ENCODE data around the gene HTR4.

Gene HTR4

GRCh38 chr5:148663509-148663908, 9.2 kb upstream of the HTR4 start:
- DNase-seq, result no peak

GRCh38 chr5:148660346-148660660, 6.0 kb upstream of the HTR4 start:
- DNase-seq, result no peak

DNA sequence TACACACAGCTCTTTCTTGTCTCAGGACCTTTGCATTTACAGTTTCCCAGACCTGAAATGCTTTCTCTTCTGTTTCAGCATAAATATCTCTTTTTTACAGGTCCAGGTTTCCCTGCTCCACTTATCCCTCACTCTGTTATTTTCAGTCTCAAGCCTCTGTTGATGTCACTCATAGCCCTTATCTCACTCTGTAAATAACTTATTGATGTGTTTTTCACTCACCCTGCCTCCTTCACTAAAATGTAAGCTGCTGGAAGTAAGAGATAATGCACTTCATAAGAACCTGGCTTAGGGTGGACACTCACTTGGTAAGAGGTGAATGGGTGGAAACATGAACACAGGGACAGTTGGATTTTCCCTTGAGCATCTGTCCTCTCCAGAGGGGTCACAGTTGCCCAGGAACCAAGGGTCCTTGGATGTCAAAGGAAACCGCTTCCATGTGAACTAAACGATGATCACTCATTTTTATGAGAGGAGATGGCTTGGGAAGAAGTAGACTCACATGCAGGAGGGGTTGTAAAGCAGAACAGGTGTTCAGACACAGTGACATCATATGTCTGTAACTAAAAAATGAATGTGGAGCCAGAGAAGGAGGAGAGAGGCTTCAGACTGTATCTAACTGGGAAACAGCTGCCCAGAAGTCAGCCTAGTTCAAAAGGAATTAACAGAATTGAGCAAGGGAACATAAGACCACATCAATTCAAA, 5.5 kb upstream of the HTR4 start:
- no peak for DNase-seq

GRCh38 chr5:148653291-148653835, 964 bp downstream of the HTR4 start:
- DNase-seq, result no peak

DNA sequence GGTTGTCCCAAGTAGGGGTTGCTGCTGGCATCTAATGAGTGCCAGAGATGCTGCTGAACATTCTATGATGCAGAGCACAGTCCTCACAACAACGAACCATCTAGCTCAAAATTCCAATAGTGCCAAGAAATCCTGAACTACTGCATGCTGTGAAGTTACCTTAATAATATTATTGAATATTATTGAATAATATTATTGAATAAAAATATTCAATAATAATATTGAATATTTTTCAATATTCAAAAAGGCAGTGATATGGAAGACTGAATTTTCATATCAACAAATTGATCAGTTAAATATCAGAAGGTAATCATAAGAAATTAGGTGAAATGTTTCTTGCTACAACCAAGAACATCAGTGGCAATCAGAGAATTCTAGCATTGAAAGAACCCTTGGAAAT, 2.8 kb downstream of the HTR4 start:
- DNase-seq, result no peak

DNA sequence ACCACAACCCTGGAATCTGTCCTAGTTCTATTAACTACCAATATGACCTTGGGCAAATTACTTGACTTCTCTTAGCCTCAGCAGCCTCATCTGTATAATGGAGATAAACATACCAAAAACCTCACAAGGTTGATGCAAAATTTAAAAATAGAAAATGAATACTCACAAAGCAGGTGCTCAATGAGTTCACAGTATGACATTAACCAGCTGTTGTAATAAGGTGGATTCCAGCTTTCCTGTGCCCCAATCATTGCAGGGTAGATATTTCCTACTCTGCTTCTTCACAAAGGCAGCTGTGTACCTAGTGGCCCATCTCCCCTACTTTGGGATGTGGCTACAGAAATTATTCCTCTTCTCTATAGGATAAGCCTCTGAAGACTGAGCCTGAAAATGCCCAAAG, 8.8 kb downstream of the HTR4 start:
- DNase-seq, result no peak

GRCh38 chr5:148641735-148642134, 12.6 kb downstream of the HTR4 start:
- no peak for DNase-seq

GRCh38 chr5:148640471-148640870, 13.9 kb downstream of the HTR4 start:
- no peak for DNase-seq

GRCh38 chr5:148639081-148639480, 15.2 kb downstream of the HTR4 start:
- no peak for DNase-seq

DNA sequence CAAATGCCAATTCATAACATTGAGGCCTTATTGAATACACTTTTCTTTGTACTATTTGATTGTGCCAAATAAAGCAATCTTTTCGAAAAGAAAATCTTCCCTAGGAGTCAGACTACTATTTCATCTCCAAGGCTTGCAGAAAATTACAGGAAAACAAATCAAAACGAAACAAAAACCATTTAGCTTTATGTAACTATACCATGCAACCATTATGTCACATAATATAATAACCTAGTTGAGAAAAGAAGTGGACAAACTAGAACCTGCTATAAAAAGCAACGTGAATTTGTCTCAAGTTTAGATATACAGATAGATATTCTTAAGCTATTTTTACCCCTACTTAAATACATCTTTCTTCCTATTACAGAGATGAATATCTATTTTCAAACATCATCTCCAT, 18.0 kb downstream of the HTR4 start:
- no peak for DNase-seq

DNA sequence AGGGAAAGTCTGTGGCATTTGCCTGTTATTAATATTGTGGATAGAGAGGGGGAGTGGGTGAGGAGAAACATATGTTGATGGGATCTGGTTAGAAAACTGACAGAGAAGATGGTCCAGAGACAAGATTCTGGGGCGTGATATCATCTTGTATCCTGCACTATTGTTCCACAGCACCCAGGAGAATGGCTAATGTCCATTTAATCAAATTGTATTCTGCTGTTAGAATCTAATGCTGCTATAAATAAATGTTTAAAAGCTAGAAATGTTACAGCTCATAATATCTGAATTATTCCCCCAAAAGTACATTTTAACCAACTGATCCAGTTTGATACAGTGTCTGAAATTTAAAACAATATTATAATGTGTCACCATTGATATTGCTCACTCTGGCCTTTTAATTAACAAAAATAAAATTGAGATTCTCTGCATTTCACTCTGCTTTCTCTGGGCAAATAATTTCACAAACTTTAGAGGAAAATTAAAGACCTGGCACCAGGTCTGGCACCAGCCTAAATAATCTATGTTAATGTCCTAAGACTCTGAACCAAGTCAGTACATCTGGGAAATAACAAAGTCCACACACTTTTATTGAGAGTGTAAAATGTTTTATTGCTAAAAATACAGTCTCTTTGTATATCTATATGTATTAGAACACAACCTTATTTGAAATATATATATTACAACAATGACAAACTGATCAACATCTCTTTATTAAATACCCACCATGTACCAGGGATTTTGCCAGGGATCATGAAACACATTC, 18.8 kb downstream of the HTR4 start:
- DNase-seq, result no peak

DNA sequence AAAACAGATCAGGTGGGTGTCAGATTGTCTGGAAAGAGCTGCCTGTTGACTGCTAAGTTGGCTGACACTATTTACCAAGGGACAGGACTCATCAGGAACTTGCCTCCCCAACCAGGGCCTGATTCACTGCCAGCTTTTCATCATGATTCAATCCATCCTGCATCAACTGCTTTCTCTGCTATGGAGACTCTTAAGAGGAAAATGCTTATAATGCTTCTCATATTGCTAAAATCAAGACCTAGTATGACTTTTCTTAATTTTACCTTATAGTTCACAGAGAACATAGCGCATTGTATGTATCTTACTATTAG, 21.3 kb downstream of the HTR4 start:
- no peak for DNase-seq

DNA sequence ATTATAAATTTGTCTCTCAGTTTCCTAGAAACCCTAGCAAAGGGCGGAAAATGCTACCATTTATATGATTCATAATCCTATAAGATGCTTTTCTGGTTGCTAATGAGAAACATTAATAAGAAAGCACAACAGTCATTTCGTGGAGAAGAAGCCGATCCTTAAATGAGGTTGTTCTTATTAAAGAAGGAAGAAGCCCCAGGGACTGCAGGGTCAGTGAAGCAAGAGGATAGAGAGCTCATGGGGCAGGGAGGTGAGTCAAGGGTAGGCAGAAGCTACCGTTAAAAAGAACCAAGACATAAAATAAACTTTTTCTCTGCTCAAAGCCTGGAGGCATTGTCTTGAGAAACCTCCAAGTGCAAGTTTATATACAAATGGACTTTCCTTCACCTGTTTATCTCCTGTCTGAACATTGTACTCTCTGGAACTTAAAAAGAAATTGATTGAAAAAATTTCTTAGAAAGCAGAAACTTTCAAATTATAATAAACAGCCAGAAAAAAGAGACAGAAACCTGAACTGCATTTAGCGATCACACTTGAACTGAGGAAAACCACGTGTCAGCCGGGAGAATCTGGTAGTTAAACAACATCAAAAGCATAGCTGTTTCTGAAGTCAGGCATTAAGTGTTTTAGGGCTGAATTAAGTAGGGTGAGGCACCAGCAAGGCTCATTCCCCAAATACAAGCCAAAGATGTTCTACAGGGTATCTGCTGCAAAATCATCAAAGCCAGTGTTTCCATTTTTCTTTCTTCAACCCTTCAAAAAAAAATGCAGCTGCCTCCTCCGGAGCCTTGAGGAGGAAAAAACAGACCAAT, 21.9 kb downstream of the HTR4 start:
- no peak for DNase-seq

DNA sequence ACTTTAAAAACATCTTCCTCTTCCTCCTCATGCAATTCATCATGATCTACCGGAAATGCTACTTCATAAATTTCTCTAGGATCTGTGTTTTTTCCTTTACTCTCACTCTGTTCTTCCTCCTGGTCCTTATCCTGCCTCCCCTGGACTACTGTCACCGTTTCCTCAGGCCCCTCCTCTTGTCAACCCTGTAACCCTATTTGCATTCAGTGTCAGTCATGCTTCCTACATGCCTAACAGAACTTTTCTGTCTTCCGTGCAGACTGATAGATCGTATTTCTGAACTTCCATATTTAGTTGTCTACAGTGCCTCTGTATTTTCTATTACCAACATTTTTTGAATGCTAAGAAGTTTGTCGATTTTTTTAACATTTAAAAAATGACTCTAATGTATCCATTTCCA, 27.3 kb downstream of the HTR4 start:
- DNase-seq, result no peak

- DNase-seq, result no peak
Measured at GRCh38 chr5:148626081-148626613, 28.2 kb downstream of the HTR4 start.

DNA sequence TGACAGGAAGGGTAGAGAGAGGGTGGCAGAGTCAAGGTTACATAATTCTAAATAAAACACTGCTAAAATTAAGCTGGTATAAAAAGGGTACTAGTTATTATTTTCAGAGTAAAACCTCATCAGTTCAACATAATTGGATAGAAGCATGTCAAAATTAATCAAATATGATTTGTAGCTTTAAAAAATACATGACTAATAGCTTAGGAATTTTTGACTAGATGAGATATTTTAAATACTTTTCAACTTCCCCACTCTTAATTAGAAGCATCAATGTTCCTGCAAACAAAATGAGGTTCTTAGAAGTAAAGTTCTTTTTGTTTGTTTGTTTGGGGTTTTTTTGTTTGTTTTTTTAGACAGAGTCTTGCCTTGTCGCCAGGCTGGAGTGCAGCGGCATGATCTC, 29.1 kb downstream of the HTR4 start:
- DNase-seq, result no peak

DNA sequence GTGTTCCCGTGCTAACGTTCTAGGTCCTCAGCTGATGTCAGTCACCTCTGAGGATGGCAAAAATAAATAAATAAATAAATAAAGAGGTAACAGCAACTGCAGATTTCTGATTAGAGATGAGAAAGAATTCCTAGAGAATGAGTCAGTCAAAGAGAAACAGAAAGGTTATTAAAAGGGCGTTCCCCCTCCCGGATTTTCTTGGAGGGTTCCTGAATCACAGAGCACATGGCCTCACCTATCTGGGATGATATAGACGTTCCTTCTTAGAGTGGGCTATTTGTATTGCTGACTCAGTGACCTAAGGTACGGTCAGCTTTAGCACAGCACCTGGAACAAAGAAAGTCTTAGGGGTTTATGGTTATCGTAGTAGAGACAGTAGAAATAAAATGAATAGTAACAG, 30.6 kb downstream of the HTR4 start:
- DNase-seq, result no peak

DNA sequence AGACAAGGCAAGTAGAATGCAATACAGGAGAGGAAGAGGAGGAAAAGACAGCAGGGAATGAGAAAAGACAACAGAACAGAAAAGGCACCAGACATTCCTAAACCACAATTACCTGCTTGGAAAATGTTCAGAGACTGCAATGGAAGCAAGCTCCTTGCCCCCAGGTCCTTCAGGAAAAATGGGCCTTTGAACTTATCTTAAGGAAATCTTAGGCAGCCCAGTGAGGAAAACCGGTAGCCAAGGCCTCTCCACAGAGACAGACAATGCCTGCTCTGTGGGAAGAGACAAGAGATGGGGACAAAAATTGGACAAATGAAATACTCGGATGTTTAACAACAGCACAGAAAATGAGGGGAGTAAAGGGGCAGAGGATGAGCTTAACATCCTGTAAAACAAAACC, 31.2 kb downstream of the HTR4 start:
- no peak for DNase-seq

DNA sequence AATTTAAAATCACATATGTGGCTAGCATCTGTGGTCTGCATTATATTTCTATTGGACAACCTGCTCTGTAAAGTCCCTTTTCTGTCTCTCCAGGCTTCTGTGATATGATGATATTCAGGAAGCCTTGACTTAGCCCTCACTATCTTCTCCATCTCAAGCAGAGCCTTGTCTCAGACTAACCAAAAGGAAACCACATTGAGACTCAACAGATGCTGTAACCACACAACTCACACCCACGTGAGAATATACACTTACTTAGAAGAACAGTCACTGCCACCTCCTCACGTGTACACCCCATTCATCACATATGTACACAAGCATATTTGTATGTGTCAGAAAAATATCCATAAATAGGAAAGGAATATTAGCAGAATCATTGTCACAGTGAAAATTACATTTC, 33.6 kb downstream of the HTR4 start:
- DNase-seq, result no peak

GRCh38 chr5:148620091-148620490, 34.2 kb downstream of the HTR4 start:
- DNase-seq, result no peak

GRCh38 chr5:148619484-148619883, 34.8 kb downstream of the HTR4 start:
- no peak for DNase-seq

GRCh38 chr5:148615644-148616275, 38.6 kb downstream of the HTR4 start:
- no peak for DNase-seq

DNA sequence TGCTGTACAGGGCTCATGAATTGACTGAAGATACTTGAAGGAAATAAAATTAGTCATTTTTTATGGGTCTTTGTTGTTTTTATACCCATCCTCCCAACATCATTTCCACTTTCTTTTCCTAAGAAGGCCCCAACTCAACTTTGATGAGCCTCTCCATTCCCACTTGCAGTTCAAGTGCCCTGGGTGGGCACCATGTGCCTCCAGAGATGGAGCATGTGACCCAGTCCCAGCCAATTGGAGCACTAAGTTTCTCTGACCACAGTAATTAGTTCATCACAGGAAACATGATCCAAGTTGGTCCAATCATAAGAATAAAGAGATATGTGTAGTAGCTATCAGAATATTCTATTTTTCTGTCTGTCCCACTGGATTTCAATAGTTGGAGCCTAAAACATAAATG, 46.9 kb downstream of the HTR4 start:
- DNase-seq, result no peak
